Measurements from ENCODE around the gene TDRD9.
"Not testable (repeated sequence)": the region's sequence is repeated elsewhere in the genome, so short reads cannot be mapped to it uniquely, and the experiment has no call there.

The TDRD9 gene

GRCh38 chr14:103928011-103928890, at the start of gene TDRD9:
TSS of gene TDRD9 (plus strand) at chr14:103928456. CDS start at chr14:103928510, 54 bp downstream.
- DNase-seq = no peak

GRCh38 chr14:103879118-103879569, 49.1 kb upstream of the TDRD9 start:
- no peak for DNase-seq

GRCh38 chr14:103879570-103880347, 48.5 kb upstream of the TDRD9 start:
- DNase-seq = no peak

GRCh38 chr14:103880348-103881267, 47.6 kb upstream of the TDRD9 start:
- DNase-seq = no peak

GRCh38 chr14:103881268-103882201, 46.7 kb upstream of the TDRD9 start:
- DNase-seq = no peak

GRCh38 chr14:103882503-103883262, 45.6 kb upstream of the TDRD9 start:
- no peak for DNase-seq

GRCh38 chr14:103883263-103883523, 45.1 kb upstream of the TDRD9 start:
- no peak for DNase-seq

- no peak for DNase-seq
These were observed 43.4 kb upstream of the TDRD9 start for GRCh38 chr14:103884854-103885253.

- DNase-seq = no peak
These were observed 42.7 kb upstream of the TDRD9 start for GRCh38 chr14:103885509-103885932.

- DNase-seq = no peak
These were observed 41.7 kb upstream of the TDRD9 start for GRCh38 chr14:103886304-103887169.

- no peak for DNase-seq
These were observed 41.1 kb upstream of the TDRD9 start for GRCh38 chr14:103887170-103887501.

- DNase-seq = no peak
These were observed 40.6 kb upstream of the TDRD9 start for GRCh38 chr14:103887557-103888115.

- not testable (repeated sequence) for DNase-seq
These were observed 39.3 kb upstream of the TDRD9 start for GRCh38 chr14:103889002-103889312.

- no peak for DNase-seq
These were observed 38.8 kb upstream of the TDRD9 start for GRCh38 chr14:103889313-103890051.

- DNase-seq = no peak
These were observed 38.2 kb upstream of the TDRD9 start for GRCh38 chr14:103890052-103890371.

- DNase-seq = no peak
These were observed 37.2 kb upstream of the TDRD9 start for GRCh38 chr14:103890821-103891666.

GRCh38 chr14:103891667-103892215, 36.5 kb upstream of the TDRD9 start:
- DNase-seq = no peak

- no peak for DNase-seq
These were observed 36.0 kb upstream of the TDRD9 start for GRCh38 chr14:103892247-103892646.

Measured in activated CD4-positive, CD25-positive, alpha-beta regulatory T cell treated with anti-CD3 and anti-CD28 coated beads, Interleukin-2, amount 50 U/mL, for 72 hours (primary cell).